H9 (cell line): ENCODE results near the gene AZGP1. TPM values are rescaled to one million over a fixed set of nuclear protein-coding genes. Genes with fewer than 3 reads are reported as not detected.

Experiments used
- DNase-seq: peaks from one replicate; pipeline ENCODE4 v3.0.0-alpha.2; 2017
- H2AFZ ChIP-seq: one replicate; pipeline ENCODE4 v1.6.1; 2013; ENCODE audit warnings: mild to moderate bottlenecking, low read length, control low read depth, moderate library complexity
- H2AK5ac ChIP-seq: 2 replicates; pipeline ENCODE4 v1.6.1; 2013; ENCODE audit warnings: low read length, control low read depth, mixed read lengths; ENCODE audit not compliant: insufficient read length
- H2BK120ac ChIP-seq: one replicate; pipeline ENCODE4 v1.6.1; 2013; ENCODE audit warnings: low read depth, mild to moderate bottlenecking, low read length, control low read depth, inconsistent platforms; ENCODE audit not compliant: poor library complexity, severe bottlenecking
- H2BK12ac ChIP-seq: 2 replicates; pipeline ENCODE4 v1.6.1; 2013; ENCODE audit warnings: low read length, control low read depth, mixed read lengths, low read depth; ENCODE audit not compliant: insufficient read length
- H2BK15ac ChIP-seq: 2 replicates; pipeline ENCODE4 v1.6.1; 2013; ENCODE audit warnings: low read depth, low read length, control low read depth
- H2BK20ac ChIP-seq: one replicate; pipeline ENCODE4 v1.6.1; 2013; ENCODE audit warnings: low read depth, mild to moderate bottlenecking, low read length, control low read depth, inconsistent platforms; ENCODE audit not compliant: poor library complexity, severe bottlenecking
- H2BK5ac ChIP-seq: 2 replicates; pipeline ENCODE4 v1.6.1; 2013; ENCODE audit warnings: low read length, control low read depth, mixed read lengths; ENCODE audit not compliant: insufficient read length
- H3K14ac ChIP-seq: 2 replicates; pipeline ENCODE4 v1.6.1; 2013; ENCODE audit warnings: low read length, control low read depth; ENCODE audit not compliant: insufficient read depth
- H3K18ac ChIP-seq: 2 replicates; pipeline ENCODE4 v1.6.1; 2013; ENCODE audit warnings: low read depth, mild to moderate bottlenecking, mixed read lengths, low read length, control low read depth; ENCODE audit not compliant: insufficient read length
- H3K23ac ChIP-seq: 2 replicates; pipeline ENCODE4 v1.6.1; 2013; ENCODE audit warnings: low read length, control low read depth, mixed read lengths, low read depth; ENCODE audit not compliant: insufficient read length
- H3K23me2 ChIP-seq: 2 replicates; pipeline ENCODE4 v1.6.1; 2013; ENCODE audit warnings: low read depth, mild to moderate bottlenecking, mixed read lengths, low read length, control low read depth; ENCODE audit not compliant: insufficient read length, poor library complexity, severe bottlenecking
- H3K27ac ChIP-seq: 2 replicates; pipeline ENCODE4 v1.5.1; 2013; ENCODE audit warnings: low read length, control low read depth, mixed read lengths, low read depth; ENCODE audit not compliant: insufficient read length
- H3K27me3 ChIP-seq: 2 replicates; pipeline ENCODE4 v1.6.1; 2013; ENCODE audit warnings: low read length, control low read depth, inconsistent platforms; ENCODE audit not compliant: insufficient read depth
- H3K4ac ChIP-seq: 2 replicates; pipeline ENCODE4 v1.6.1; 2013; ENCODE audit warnings: low read depth, mild to moderate bottlenecking, control low read depth, inconsistent platforms, low read length, moderate library complexity
- H3K4me1 ChIP-seq: 2 replicates; pipeline ENCODE4 v1.6.1; 2013; ENCODE audit warnings: low read length, control low read depth, inconsistent platforms; ENCODE audit not compliant: insufficient read depth
- H3K4me2 ChIP-seq: 2 replicates; pipeline ENCODE4 v1.6.1; 2013; ENCODE audit warnings: low read length, control low read depth, mixed read lengths; ENCODE audit not compliant: insufficient read length, insufficient read depth
- H3K56ac ChIP-seq: 2 replicates; pipeline ENCODE4 v1.6.1; 2013; ENCODE audit warnings: low read depth, mild to moderate bottlenecking, mixed read lengths, low read length, control low read depth; ENCODE audit not compliant: insufficient read length
- H3K79me1 ChIP-seq: 2 replicates; pipeline ENCODE4 v1.6.1; 2013; ENCODE audit warnings: low read depth, mild to moderate bottlenecking, moderate library complexity, low read length, control low read depth, inconsistent platforms; ENCODE audit not compliant: insufficient read depth, poor library complexity, severe bottlenecking
- H3K79me2 ChIP-seq: 2 replicates; pipeline ENCODE4 v1.6.1; 2013; ENCODE audit warnings: low read length, control low read depth, inconsistent platforms; ENCODE audit not compliant: insufficient read depth
- H3K9ac ChIP-seq: 2 replicates; pipeline ENCODE4 v1.6.1; 2013; ENCODE audit warnings: low read length, control low read depth, mixed read lengths; ENCODE audit not compliant: insufficient read length; ENCODE audit errors: extremely low read depth
- H3K9me3 ChIP-seq: one replicate; pipeline ENCODE4 v1.6.1; 2013; ENCODE audit warnings: low read depth, low read length, inconsistent platforms; ENCODE audit not compliant: control insufficient read depth
- H3T11ph ChIP-seq: one replicate; pipeline ENCODE4 v1.6.1; 2013; ENCODE audit warnings: mild to moderate bottlenecking, low read length, control low read depth, inconsistent platforms
- H4K20me1 ChIP-seq: one replicate; pipeline ENCODE4 v1.6.1; 2013; ENCODE audit not compliant: control insufficient read depth, insufficient read length, insufficient read depth
- H4K5ac ChIP-seq: 2 replicates; pipeline ENCODE4 v1.6.1; 2013; ENCODE audit warnings: low read depth, mild to moderate bottlenecking, mixed read lengths, low read length, control low read depth; ENCODE audit not compliant: insufficient read length
- H4K8ac ChIP-seq: replicated peaks from 2 replicates; pipeline ENCODE4 v1.6.1; 2013; ENCODE audit warnings: low read length, control low read depth, mixed read lengths, low read depth; ENCODE audit not compliant: insufficient read length
- H4K91ac ChIP-seq: 2 replicates; pipeline ENCODE4 v1.6.1; 2013; ENCODE audit warnings: low read depth, mild to moderate bottlenecking, moderate library complexity, mixed read lengths, low read length, control low read depth; ENCODE audit not compliant: insufficient read length
- H3K27ac Mint-ChIP-seq, 3 experiments: 2 replicates in 2 of 3; 3 replicates in 1 of 3; pipeline ENCODE4 v1.8.0; 2020 to 2021; ENCODE audit warnings: mixed read lengths in 3 of 3, mild to moderate bottlenecking in 1 of 3, moderate library complexity in 1 of 3
- H3K27me3 Mint-ChIP-seq: 2 replicates; pipeline ENCODE4 v1.8.0; 2021; ENCODE audit warnings: low read depth, mild to moderate bottlenecking, moderate library complexity, mixed read lengths
- H3K36me3 Mint-ChIP-seq, 3 experiments: 2 replicates in 2 of 3; 3 replicates in 1 of 3; pipeline ENCODE4 v1.8.0; 2020 to 2021; ENCODE audit warnings: low read depth in 3 of 3, mixed read lengths in 3 of 3; ENCODE audit not compliant: insufficient read depth in 1 of 3
- H3K4me1 Mint-ChIP-seq, 2 experiments: 2 replicates each; pipeline ENCODE4 v1.8.0; 2020; ENCODE audit warnings: mixed read lengths in 2 of 2
- H3K4me3 Mint-ChIP-seq, 2 experiments: 2 replicates in 1 of 2; 3 replicates in 1 of 2; pipeline ENCODE4 v1.8.0; 2020 to 2021; ENCODE audit warnings: mild to moderate bottlenecking in 2 of 2, mixed read lengths in 2 of 2, moderate library complexity in 1 of 2
- H3K9me3 Mint-ChIP-seq, 2 experiments: 2 replicates in 1 of 2; 3 replicates in 1 of 2; pipeline ENCODE4 v1.8.0; 2020; ENCODE audit warnings: mild to moderate bottlenecking in 2 of 2, mixed read lengths in 2 of 2, moderate library complexity in 1 of 2
- CTCF ChIP-seq: fragments of 200-600 bp; sonication (generic); conservative IDR thresholded peaks from 3 replicates; pipeline ENCODE4 v1.8.0; 2021; ENCODE audit warnings: antibody characterized with exemption, mild to moderate bottlenecking
- WGBS: extraction: QIAGEN DNeasy Blood & Tissue Kit; methylation state at CpG from one replicate; pipeline ENCODE4 v1.1.7; 2013; ENCODE audit warnings: missing lambda C conversion rate, low lambda C conversion rate, mixed read lengths; ENCODE audit not compliant: insufficient read length; ENCODE audit errors: extremely low coverage; 5-methylcytosine and 5-hydroxymethylcytosine counted together
- total RNA-seq: library from RNA; stranded (reverse); gene quantifications from 2 replicates; pipeline ENCODE4 v1.2.1, GENCODE V29; 2021

The AZGP1 gene
- total RNA-seq, 1 experiment from 2014 or later = not detected

GRCh38 chr7:99930376-99930775, 45.5 kb downstream of the AZGP1 start:
- Histone ChIP-seq H4K20me1 (no peaks in the 10 kb centered on the region), H3K4ac (no peak overlapping the region), H3K79me2 (no peaks in the 10 kb centered on the region), H3K4me2 (no peak overlapping the region), H2BK20ac (no peak overlapping the region), H3K79me1 (no peaks in the 10 kb centered on the region), H3K4me1 (no peaks in the 10 kb centered on the region; the same call in 1 of the 2 replicates), H4K5ac (no peak overlapping the region), H3K56ac (no peak overlapping the region), H3K27ac (no peak overlapping the region), H4K91ac (no peak overlapping the region), H4K8ac (no peak overlapping the region), H3K14ac (no peak overlapping the region), H3K18ac (no peak overlapping the region), H2AFZ (no peak overlapping the region), H2BK120ac (no peak overlapping the region), H2BK15ac (no peak overlapping the region), H2AK5ac (no peak overlapping the region), H3K9ac (no peak overlapping the region), H3K9me3 (no peaks in the 10 kb centered on the region), H3K27me3 (no peaks in the 10 kb centered on the region), H3K23me2 (peaks cover 4% of the 10 kb centered on the region), H3T11ph (no peak overlapping the region), H3K23ac (no peak overlapping the region), H2BK5ac (no peak overlapping the region), H2BK12ac (no peak overlapping the region)
- peaks cover 40 to 42% of the 10 kb centered on the region in 2 experiments for H3K4me1 Mint-ChIP-seq
- no peak for DNase-seq
- no peak for TF ChIP-seq CTCF
- WGBS = no CpG with 5 or more reads among the region's 3 CpGs
- peaks cover 3 to 9% (median 8%) of the 10 kb centered on the region in 3 experiments; a peak in 6 of 7 replicates for H3K36me3 Mint-ChIP-seq
- H3K27me3 Mint-ChIP-seq = peaks cover 17% of the 10 kb centered on the region
- no peaks in the 10 kb centered on the region for H3K9me3 Mint-ChIP-seq
- no peak overlapping the region; a peak in 1 of 5 replicates for H3K4me3 Mint-ChIP-seq
- no peak overlapping the region for H3K27ac Mint-ChIP-seq
